Osteocyte (in vitro differentiated cells): ENCODE results near the gene MYO1B. TPM values are rescaled to one million over a fixed set of nuclear protein-coding genes. Genes with fewer than 3 reads are reported as not detected.

Source experiments
- DNase-seq: peaks from one replicate; pipeline ENCODE4 v3.0.0; 2021; ENCODE audit warnings: mixed read lengths; ENCODE audit not compliant: unreplicated experiment; ENCODE audit errors: extremely low spot score
- H3K27ac Mint-ChIP-seq: one replicate; pipeline ENCODE4 v1.8.0; 2021; ENCODE audit warnings: mild to moderate bottlenecking, mixed read lengths; ENCODE audit not compliant: unreplicated experiment
- H3K27me3 Mint-ChIP-seq: one replicate; pipeline ENCODE4 v1.8.0; 2021; ENCODE audit warnings: mixed read lengths; ENCODE audit not compliant: unreplicated experiment
- H3K36me3 Mint-ChIP-seq: one replicate; pipeline ENCODE4 v1.8.0; 2021; ENCODE audit warnings: mixed read lengths; ENCODE audit not compliant: unreplicated experiment
- H3K4me1 Mint-ChIP-seq: one replicate; pipeline ENCODE4 v1.8.0; 2021; ENCODE audit warnings: mixed read lengths; ENCODE audit not compliant: unreplicated experiment
- H3K4me3 Mint-ChIP-seq: one replicate; pipeline ENCODE4 v1.8.0; 2021; ENCODE audit warnings: mild to moderate bottlenecking, moderate library complexity, mixed read lengths; ENCODE audit not compliant: unreplicated experiment
- H3K9me3 Mint-ChIP-seq: one replicate; pipeline ENCODE4 v1.8.0; 2021; ENCODE audit warnings: mixed read lengths; ENCODE audit not compliant: unreplicated experiment
- total RNA-seq: library from RNA; stranded (reverse); gene quantifications from 2 replicates; pipeline ENCODE4 v1.2.1, GENCODE V29; 2021
- TF ChIP-seq, protein P1 (sequence below): fragments of 200-600 bp; sonication (generic); IDR thresholded peaks from 2 replicates; pipeline ENCODE4 v1.5.0; 2021; ENCODE audit warnings: antibody characterized with exemption, mild to moderate bottlenecking, moderate library complexity

Gene MYO1B
- total RNA-seq, 1 donor from 2014 or later: 91.1 TPM

DNA sequence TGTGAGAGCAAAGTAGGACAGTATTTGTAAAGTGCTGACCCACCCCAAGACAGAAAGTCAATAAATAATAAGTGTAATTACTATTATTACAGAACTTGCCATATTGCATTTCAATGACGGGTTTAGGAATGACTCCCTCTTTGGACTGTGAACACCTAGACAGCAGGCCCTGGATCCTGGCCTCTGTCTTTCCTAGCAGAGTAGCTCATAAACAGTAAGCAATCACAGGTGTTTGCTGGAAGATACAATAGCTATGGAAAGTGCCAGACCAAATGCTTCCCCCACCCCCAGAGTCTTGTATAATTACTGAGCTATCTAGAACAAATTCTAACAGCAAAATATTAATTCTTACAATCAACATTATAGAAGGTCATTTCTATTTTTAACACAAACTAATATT, 20.1 kb upstream of the MYO1B start:
- Mint-ChIP-seq H3K4me3 (no peak overlapping the region), H3K27ac (peak overlapping the region; percentile 84), H3K9me3 (peaks cover 4% of the 10 kb centered on the region), H3K36me3 (no peaks in the 10 kb centered on the region), H3K4me1 (peaks cover 73% of the 10 kb centered on the region), H3K27me3 (no peaks in the 10 kb centered on the region)
- DNase-seq: no peak
- TF ChIP-seq, protein P1, sequence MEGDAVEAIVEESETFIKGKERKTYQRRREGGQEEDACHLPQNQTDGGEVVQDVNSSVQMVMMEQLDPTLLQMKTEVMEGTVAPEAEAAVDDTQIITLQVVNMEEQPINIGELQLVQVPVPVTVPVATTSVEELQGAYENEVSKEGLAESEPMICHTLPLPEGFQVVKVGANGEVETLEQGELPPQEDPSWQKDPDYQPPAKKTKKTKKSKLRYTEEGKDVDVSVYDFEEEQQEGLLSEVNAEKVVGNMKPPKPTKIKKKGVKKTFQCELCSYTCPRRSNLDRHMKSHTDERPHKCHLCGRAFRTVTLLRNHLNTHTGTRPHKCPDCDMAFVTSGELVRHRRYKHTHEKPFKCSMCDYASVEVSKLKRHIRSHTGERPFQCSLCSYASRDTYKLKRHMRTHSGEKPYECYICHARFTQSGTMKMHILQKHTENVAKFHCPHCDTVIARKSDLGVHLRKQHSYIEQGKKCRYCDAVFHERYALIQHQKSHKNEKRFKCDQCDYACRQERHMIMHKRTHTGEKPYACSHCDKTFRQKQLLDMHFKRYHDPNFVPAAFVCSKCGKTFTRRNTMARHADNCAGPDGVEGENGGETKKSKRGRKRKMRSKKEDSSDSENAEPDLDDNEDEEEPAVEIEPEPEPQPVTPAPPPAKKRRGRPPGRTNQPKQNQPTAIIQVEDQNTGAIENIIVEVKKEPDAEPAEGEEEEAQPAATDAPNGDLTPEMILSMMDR: no peak

DNA sequence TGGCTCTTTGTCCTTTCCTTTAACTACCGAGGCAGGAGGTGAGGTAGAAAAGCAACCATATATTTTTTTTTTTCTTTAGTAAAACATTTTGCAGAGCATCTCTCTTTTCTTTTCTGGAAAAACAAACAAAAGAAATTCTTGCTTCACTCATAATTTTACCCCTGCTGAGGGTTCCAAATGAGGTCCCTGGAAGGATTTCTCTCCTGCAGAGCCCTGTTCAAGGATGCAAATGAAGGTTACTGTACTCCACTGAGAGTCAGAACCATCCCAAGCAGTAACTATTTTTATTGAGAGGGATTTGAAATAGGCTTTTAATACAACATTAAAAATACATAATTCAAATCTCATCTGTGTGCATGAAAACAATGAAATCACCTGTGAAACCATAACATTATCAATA, 19.5 kb upstream of the MYO1B start:
- H3K36me3 Mint-ChIP-seq: no peaks in the 10 kb centered on the region
- no peaks in the 10 kb centered on the region for H3K27me3 Mint-ChIP-seq
- H3K27ac Mint-ChIP-seq: peak overlapping the region; percentile 84
- TF ChIP-seq, protein P1: no peak
- H3K4me1 Mint-ChIP-seq: peaks cover 75% of the 10 kb centered on the region
- no peak for DNase-seq
- H3K4me3 Mint-ChIP-seq: no peak overlapping the region
- H3K9me3 Mint-ChIP-seq: no peaks in the 10 kb centered on the region

DNA sequence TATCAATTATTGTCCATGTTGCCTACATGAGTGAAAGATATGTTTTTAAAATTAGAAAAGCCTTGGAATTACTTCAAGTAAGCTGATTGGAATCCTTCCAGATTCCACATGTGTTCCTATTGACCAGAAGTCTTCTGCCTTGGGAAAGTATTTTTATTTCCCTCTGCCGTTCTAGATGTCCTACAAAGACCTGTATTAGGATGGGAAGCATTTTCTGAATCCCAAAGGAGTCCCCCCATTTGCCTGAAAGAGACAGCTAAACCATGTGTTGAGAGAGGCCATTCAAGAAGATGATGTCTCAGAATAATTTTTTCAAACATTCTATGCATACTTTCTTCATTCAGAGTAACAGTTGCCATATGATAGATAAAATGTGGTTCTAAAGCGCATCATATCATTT, 19.0 kb upstream of the MYO1B start:
- peaks cover 75% of the 10 kb centered on the region for H3K4me1 Mint-ChIP-seq
- no peak overlapping the region for H3K4me3 Mint-ChIP-seq
- H3K27me3 Mint-ChIP-seq: no peaks in the 10 kb centered on the region
- no peaks in the 10 kb centered on the region for H3K36me3 Mint-ChIP-seq
- no peaks in the 10 kb centered on the region for H3K9me3 Mint-ChIP-seq
- TF ChIP-seq, protein P1: no peak
- H3K27ac Mint-ChIP-seq: peak overlapping the region; percentile 84
- DNase-seq: no peak

DNA sequence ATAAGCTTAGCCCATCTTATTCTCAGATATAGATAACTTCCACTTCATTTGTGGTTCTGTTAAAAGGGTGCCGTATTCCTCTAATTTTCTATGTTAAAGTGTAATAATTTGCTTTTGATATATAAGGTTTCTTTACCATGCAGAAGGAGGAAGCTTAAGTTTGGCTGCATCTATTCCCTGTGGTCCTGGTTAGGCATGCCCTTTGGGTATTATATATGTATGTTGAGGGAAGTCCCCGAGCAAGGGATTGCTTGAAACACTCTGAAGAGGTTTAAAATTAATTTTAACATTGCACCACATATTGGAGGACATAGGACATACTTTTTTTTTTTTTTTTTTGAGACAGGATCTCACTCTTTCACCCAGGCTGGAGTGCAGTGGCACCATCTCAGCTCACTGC, 16.9 kb upstream of the MYO1B start:
- Mint-ChIP-seq H3K4me3 (no peak overlapping the region), H3K36me3 (no peaks in the 10 kb centered on the region), H3K4me1 (peaks cover 85% of the 10 kb centered on the region), H3K9me3 (no peaks in the 10 kb centered on the region), H3K27ac (no peak overlapping the region), H3K27me3 (no peaks in the 10 kb centered on the region)
- no peak for DNase-seq
- TF ChIP-seq, protein P1: no peak

DNA sequence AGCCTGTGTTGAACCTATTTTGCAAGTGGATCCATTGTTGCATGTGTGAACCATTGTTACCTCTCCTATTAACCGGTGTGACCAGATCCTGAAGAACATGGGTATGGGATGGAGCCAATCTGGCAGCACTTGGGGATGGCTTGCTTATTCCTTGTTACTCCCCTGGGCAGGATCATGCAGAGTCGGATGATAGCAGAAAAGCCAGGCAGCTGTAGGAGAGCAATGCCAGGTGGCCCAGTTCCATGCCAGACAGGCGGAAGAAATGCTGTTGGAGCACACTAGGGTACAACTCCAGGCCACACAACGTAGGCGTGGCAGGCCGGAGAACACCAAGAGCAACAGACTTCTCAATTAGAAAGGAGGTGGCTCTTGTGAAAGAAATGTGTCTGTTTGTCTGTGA, 16.3 kb upstream of the MYO1B start:
- Mint-ChIP-seq H3K4me3 (no peak overlapping the region), H3K27ac (peak overlapping the region; percentile 10), H3K4me1 (peaks cover 79% of the 10 kb centered on the region), H3K36me3 (no peaks in the 10 kb centered on the region), H3K27me3 (no peaks in the 10 kb centered on the region), H3K9me3 (no peaks in the 10 kb centered on the region)
- TF ChIP-seq, protein P1: no peak
- DNase-seq: no peak
